ENCODE measurements around the gene S100A10. TPM values are rescaled to one million over a fixed set of nuclear protein-coding genes. Genes with fewer than 3 reads are reported as not detected.

Gene S100A10
- total and polyA plus RNA-seq, 2 experiments from 2014 or later: 408 to 3,367 TPM

GRCh38 chr1:151997284-151997570 is 3.6 kb upstream of the S100A10 start:
- no peaks in the 10 kb centered on the region for H3K27me3 ChIP-seq
- no peaks in the 10 kb centered on the region for H3K9me3 ChIP-seq (ENCODE audit: low read depth)
- H3K79me2 ChIP-seq: peaks cover 15% of the 10 kb centered on the region
- H3K4me2 ChIP-seq: no peak overlapping the region
- H2AFZ ChIP-seq: no peak overlapping the region
- 90% methylated on average over 1 of the region's 1 CpG for WGBS (ENCODE audit: low lambda C conversion rate, missing lambda C conversion rate)
- no peak for TF ChIP-seq EZH2phosphoT487 (IDR thresholded peaks at IDR 0.05; ENCODE audit: low read depth, severe bottlenecking, unreplicated experiment)
- TF ChIP-seq EZH2 (IDR thresholded peaks at IDR 0.05; ENCODE audit: borderline replicate concordance): no peak
- no peak for TF ChIP-seq CTCF (IDR thresholded peaks at IDR 0.05; ENCODE audit: poor library complexity)
- peaks cover 31% of the 10 kb centered on the region for H3K4me1 ChIP-seq (ENCODE audit: insufficient read depth)
- no peak overlapping the region for H3K4me3 ChIP-seq
- H3K9me2 ChIP-seq (replicated peaks; ENCODE audit: insufficient read depth): no peaks in the 10 kb centered on the region
- H3K36me3 ChIP-seq (replicated peaks; ENCODE audit: insufficient read depth, low read depth): no peaks in the 10 kb centered on the region
- peak overlapping the region; percentile 84 for H3K27ac ChIP-seq
- no peak for DNase-seq (ENCODE audit: low spot score)
- no peaks in the 10 kb centered on the region for H4K20me1 ChIP-seq (ENCODE audit: insufficient read depth, poor library complexity, severe bottlenecking)

- H3K4me2 ChIP-seq: no peak overlapping the region
- peaks cover 25% of the 10 kb centered on the region for H3K4me1 ChIP-seq (ENCODE audit: insufficient read depth)
- WGBS (ENCODE audit: low lambda C conversion rate, missing lambda C conversion rate): 87% methylated on average over 2 of the region's 2 CpGs
Measured at GRCh38 chr1:151995774-151996173, 2.1 kb upstream of the S100A10 start.

GRCh38 chr1:151994956-151995355 is 1.3 kb upstream of the S100A10 start:
- Histone ChIP-seq H3K4me1 (ENCODE audit: insufficient read depth) (peaks cover 32% of the 10 kb centered on the region), H3K79me2 (peaks cover 37% of the 10 kb centered on the region), H2AFZ (no peak overlapping the region), H3K4me3 (no peak overlapping the region), H3K9me2 (replicated peaks; ENCODE audit: insufficient read depth) (no peaks in the 10 kb centered on the region), H3K4me2 (peak overlapping the region; percentile 91), H3K27me3 (no peaks in the 10 kb centered on the region), H4K20me1 (ENCODE audit: insufficient read depth, poor library complexity, severe bottlenecking) (peaks cover 14% of the 10 kb centered on the region), H3K36me3 (replicated peaks; ENCODE audit: insufficient read depth, low read depth) (no peaks in the 10 kb centered on the region), H3K27ac (peak overlapping the region; percentile 100), H3K9me3 (ENCODE audit: low read depth) (no peaks in the 10 kb centered on the region)
- TF ChIP-seq EZH2 (IDR thresholded peaks at IDR 0.05; ENCODE audit: borderline replicate concordance): no peak
- no peak for TF ChIP-seq EZH2phosphoT487 (IDR thresholded peaks at IDR 0.05; ENCODE audit: low read depth, severe bottlenecking, unreplicated experiment)
- no peak for TF ChIP-seq CTCF (IDR thresholded peaks at IDR 0.05; ENCODE audit: poor library complexity)
- peak; percentile 49 for DNase-seq (ENCODE audit: low spot score)
- WGBS (ENCODE audit: low lambda C conversion rate, missing lambda C conversion rate): 81% methylated on average over 6 of the region's 6 CpGs

More at GRCh38 chr1:151995774-151996173, 2.1 kb upstream of the S100A10 start:
- Histone ChIP-seq H3K9me2 (replicated peaks; ENCODE audit: insufficient read depth) (no peaks in the 10 kb centered on the region), H2AFZ (no peak overlapping the region), H3K4me3 (no peak overlapping the region), H3K79me2 (peaks cover 29% of the 10 kb centered on the region), H4K20me1 (ENCODE audit: insufficient read depth, poor library complexity, severe bottlenecking) (peaks cover 9% of the 10 kb centered on the region), H3K9me3 (ENCODE audit: low read depth) (no peaks in the 10 kb centered on the region), H3K36me3 (replicated peaks; ENCODE audit: insufficient read depth, low read depth) (no peaks in the 10 kb centered on the region), H3K27ac (no peak overlapping the region), H3K27me3 (no peaks in the 10 kb centered on the region)
- TF ChIP-seq EZH2 (IDR thresholded peaks at IDR 0.05; ENCODE audit: borderline replicate concordance) (no peak), CTCF (IDR thresholded peaks at IDR 0.05; ENCODE audit: poor library complexity) (no peak), EZH2phosphoT487 (IDR thresholded peaks at IDR 0.05; ENCODE audit: low read depth, severe bottlenecking, unreplicated experiment) (no peak)
- DNase-seq (ENCODE audit: low spot score): no peak

All from hepatocyte (in vitro differentiated cells).